ENCODE results near the gene CAPN5.

The CAPN5 gene

DNA sequence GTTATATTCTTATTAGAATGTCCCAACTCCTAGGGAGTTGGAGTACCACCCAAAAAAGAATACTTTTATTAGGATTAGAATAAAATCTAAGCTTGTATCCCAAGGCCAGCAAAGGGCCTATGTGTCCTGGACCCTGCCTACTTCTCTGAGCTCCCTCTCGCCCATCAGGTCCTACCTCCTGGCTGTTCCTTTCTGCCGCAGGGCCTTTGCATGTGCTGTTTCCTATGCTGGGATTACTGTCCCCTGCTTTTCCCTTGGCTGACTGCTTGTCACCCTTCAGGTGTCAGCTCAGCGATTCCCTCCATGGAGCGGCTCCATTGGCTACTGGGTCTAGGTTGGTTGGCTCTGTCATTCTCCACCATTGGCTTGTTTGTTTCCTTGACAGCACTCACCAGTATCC lies 74.7 kb downstream of the CAPN5 start:
- TF ChIP-seq CTCF (conservative IDR thresholded peaks at IDR 0.05; ENCODE audit: low read depth, low read length), result no peak
- no peak for DNase-seq (ENCODE audit: low read depth)
- H3K4me3 ChIP-seq (ENCODE audit: low read length), result no peak overlapping the region

DNA sequence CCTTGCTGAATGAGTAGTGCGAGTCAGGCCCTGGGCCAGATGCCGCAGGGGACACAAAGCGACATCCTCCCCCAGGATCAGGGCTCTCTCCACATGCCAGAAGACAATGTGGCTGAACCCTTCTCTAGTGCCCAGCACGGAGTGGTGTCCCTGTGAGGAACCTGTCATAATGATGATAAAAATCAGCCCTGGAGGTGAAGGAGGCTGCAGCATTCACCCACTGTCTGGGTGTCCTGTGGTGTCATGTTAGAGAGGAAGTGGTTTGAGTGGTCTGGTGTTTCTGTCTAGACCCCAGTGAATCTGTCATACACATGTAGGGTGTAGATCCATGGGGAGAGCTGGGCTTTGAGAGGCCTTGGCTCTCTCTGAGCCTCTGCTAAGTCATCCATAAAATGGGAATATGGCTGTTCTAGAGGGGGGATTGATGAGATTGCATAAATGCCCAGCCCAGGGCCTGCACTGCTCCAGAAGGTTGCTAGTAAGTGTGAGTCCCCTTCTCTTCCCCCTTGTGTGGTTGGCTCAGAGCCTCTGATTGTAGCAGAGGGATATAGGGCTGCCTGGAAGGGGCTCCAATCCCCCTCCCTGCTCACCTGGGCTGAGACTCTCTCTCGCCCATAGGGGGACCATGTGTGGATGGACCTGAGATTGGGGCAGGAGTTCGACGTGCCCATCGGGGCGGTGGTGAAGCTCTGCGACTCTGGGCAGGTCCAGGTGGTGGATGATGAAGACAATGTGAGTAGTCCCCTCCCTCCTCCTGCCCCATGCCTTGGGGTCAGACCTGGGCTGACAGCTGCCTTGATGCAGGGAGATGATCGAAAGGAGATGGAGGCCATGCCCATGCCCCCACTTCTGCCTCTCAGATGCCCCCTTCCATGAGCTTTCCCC lies 75.6 kb downstream of the CAPN5 start:
- no peak overlapping the region for H3K4me3 ChIP-seq (ENCODE audit: low read length)
- no peak for TF ChIP-seq CTCF (conservative IDR thresholded peaks at IDR 0.05; ENCODE audit: low read depth, low read length)
- no peak for DNase-seq (ENCODE audit: low read depth)

GRCh38 chr11:77143405-77144020 lies 76.7 kb downstream of the CAPN5 start:
- no peak for DNase-seq (ENCODE audit: low read depth)
- TF ChIP-seq CTCF (conservative IDR thresholded peaks at IDR 0.05; ENCODE audit: low read depth, low read length), result no peak
- no peak overlapping the region for H3K4me3 ChIP-seq (ENCODE audit: low read length)

- no peak for DNase-seq (ENCODE audit: low read depth)
- TF ChIP-seq CTCF (conservative IDR thresholded peaks at IDR 0.05; ENCODE audit: low read depth, low read length), result no peak
- no peak overlapping the region for H3K4me3 ChIP-seq (ENCODE audit: low read length)
Observed at GRCh38 chr11:77144196-77144856, 77.6 kb downstream of the CAPN5 start.

DNA sequence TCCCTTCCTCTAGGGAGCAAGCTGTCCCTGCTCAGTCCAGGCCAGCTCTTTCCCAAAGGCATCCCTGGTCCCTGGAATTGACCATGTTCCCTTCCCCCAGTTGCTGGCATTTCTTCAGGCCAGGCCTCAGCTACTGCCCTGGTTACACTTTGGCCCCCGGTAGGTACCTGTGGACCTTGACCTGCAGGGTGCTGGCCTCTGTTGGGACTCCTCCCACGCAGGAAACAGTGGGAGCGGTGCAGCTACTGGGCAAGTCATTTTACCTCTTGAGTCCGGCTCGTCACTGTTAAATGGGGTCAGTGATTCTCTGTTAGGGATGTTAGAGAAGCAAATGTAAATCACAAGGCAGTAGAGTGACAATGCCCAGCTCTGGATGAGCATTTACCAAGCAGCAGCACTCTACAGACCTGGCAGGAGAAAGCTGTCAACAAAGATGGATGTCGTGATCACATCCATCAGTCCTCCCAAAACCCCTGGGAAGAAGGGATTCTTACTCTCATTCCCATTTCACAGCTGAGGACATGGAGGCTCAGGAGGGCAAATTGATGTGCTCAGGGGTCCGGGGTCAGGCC lies 78.2 kb downstream of the CAPN5 start:
- TF ChIP-seq CTCF (conservative IDR thresholded peaks at IDR 0.05; ENCODE audit: low read depth, low read length), result no peak
- H3K4me3 ChIP-seq (ENCODE audit: low read length), result no peak overlapping the region
- no peak for DNase-seq (ENCODE audit: low read depth)

DNA sequence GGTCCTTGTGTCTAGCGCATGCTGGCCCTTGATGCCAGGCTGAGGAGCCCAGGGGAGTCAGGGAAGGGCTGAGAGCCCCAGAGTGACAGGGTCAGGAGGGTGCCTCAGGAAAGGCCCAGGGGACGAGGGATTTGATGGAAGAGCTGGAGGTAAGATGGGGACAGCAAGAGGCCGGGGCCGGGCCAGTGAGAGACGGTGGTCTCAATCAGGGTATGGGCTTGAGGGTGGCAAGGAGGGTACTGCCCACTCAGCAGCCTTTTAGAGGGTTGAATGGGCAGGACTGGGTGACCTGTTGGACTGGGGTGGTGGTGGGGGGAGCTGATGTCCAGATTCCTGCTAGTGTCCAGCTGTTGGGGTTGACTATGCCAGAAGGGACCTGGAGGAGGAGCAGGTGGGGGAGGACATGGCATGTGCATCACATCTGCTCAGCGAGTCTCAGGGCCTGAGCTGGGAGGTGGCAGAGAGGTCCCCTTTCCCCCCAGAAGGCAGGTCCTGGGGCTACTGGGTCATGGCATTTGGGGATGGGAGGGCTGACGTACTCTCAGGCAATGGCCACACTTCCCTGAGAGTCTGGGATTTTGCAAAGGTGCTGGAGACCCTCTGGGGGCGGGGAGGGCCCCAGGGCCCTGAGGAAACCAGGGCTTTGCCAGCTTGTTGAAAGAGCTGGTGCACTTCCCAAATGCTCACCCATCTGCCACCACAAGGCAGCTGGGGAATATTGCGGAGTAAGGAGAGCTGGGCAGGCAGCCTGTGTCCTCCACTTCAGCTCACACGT lies 79.7 kb downstream of the CAPN5 start:
- no peak overlapping the region for H3K4me3 ChIP-seq (ENCODE audit: low read length)
- no peak for TF ChIP-seq CTCF (conservative IDR thresholded peaks at IDR 0.05; ENCODE audit: low read depth, low read length)
- DNase-seq (ENCODE audit: low read depth), result no peak
